ENCODE results near the gene CDKAL1. TPM values are rescaled to one million over a fixed set of nuclear protein-coding genes. Genes with fewer than 3 reads are reported as not detected.

CDKAL1 gene
- total RNA-seq, 1 donor from 2014 or later = 14.8 TPM

DNA sequence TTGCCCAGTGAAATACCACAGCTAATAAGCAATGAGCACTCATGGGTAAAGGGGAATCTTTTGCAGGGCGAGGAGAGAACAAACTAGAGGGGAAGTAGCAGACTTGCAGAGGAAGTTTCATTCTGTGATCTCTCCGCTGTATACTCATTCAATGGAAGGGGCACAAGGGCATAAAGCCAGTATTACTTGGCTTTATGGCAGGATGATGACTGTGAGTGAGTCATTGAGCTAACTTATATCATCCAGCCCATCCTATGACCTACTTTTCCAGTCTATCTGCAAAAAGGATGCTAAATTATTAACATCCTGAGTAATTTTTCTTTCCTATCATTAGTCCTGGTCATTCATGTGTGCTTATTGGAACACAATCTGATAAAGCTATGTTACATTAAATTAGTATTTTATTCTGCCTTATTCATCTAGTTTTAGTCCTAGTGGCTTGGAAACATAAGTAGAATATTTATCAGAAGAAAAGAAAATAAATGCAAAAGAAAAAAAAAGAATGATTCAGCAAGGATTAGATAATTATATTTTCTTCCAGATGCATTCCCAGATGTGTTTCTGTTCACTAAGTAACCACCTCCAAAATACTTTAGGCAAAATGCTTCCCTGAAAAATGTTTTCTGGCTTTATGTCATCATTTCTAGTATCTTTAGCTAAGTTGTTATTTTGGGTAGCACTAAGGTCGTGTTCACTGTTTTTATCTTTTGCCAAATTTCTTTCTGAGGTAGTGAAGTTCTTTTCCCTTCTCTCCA is 471.7 kb downstream of the CDKAL1 start:
- TF ChIP-seq, protein P1, sequence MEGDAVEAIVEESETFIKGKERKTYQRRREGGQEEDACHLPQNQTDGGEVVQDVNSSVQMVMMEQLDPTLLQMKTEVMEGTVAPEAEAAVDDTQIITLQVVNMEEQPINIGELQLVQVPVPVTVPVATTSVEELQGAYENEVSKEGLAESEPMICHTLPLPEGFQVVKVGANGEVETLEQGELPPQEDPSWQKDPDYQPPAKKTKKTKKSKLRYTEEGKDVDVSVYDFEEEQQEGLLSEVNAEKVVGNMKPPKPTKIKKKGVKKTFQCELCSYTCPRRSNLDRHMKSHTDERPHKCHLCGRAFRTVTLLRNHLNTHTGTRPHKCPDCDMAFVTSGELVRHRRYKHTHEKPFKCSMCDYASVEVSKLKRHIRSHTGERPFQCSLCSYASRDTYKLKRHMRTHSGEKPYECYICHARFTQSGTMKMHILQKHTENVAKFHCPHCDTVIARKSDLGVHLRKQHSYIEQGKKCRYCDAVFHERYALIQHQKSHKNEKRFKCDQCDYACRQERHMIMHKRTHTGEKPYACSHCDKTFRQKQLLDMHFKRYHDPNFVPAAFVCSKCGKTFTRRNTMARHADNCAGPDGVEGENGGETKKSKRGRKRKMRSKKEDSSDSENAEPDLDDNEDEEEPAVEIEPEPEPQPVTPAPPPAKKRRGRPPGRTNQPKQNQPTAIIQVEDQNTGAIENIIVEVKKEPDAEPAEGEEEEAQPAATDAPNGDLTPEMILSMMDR (IDR thresholded peaks at IDR 0.05) = no peak
- no peaks in the 10 kb centered on the region for H3K27me3 Mint-ChIP-seq (ENCODE audit: unreplicated experiment)
- H3K36me3 Mint-ChIP-seq (ENCODE audit: unreplicated experiment) = peaks cover 10% of the 10 kb centered on the region
- H3K4me3 Mint-ChIP-seq (ENCODE audit: unreplicated experiment) = no peak overlapping the region
- peak overlapping the region; percentile 63 for H3K27ac Mint-ChIP-seq (ENCODE audit: unreplicated experiment)
- H3K9me3 Mint-ChIP-seq (ENCODE audit: unreplicated experiment) = no peaks in the 10 kb centered on the region
- no peak for DNase-seq (ENCODE audit: extremely low spot score, unreplicated experiment)
- H3K4me1 Mint-ChIP-seq (ENCODE audit: unreplicated experiment) = peaks cover 39% of the 10 kb centered on the region

GRCh38 chr6:21019614-21020013 is 485.4 kb downstream of the CDKAL1 start:
- TF ChIP-seq, protein P1 (IDR thresholded peaks at IDR 0.05) = peak; percentile 46
- no peaks in the 10 kb centered on the region for H3K27me3 Mint-ChIP-seq (ENCODE audit: unreplicated experiment)
- no peak for DNase-seq (ENCODE audit: extremely low spot score, unreplicated experiment)

GRCh38 chr6:21022343-21023107 is 488.3 kb downstream of the CDKAL1 start:
- no peak overlapping the region for H3K27ac Mint-ChIP-seq (ENCODE audit: unreplicated experiment)
- H3K9me3 Mint-ChIP-seq (ENCODE audit: unreplicated experiment) = peaks cover 4% of the 10 kb centered on the region
- H3K36me3 Mint-ChIP-seq (ENCODE audit: unreplicated experiment) = peaks cover 2% of the 10 kb centered on the region
- TF ChIP-seq, protein P1 (IDR thresholded peaks at IDR 0.05) = no peak
- no peak overlapping the region for H3K4me3 Mint-ChIP-seq (ENCODE audit: unreplicated experiment)
- no peaks in the 10 kb centered on the region for H3K27me3 Mint-ChIP-seq (ENCODE audit: unreplicated experiment)
- H3K4me1 Mint-ChIP-seq (ENCODE audit: unreplicated experiment) = peaks cover 13% of the 10 kb centered on the region
- no peak for DNase-seq (ENCODE audit: extremely low spot score, unreplicated experiment)

More at GRCh38 chr6:21019614-21020013, 485.4 kb downstream of the CDKAL1 start:
- Mint-ChIP-seq H3K27ac (ENCODE audit: unreplicated experiment) (no peak overlapping the region), H3K9me3 (ENCODE audit: unreplicated experiment) (peaks cover 8% of the 10 kb centered on the region), H3K4me3 (ENCODE audit: unreplicated experiment) (no peak overlapping the region), H3K36me3 (ENCODE audit: unreplicated experiment) (no peaks in the 10 kb centered on the region), H3K4me1 (ENCODE audit: unreplicated experiment) (peaks cover 5% of the 10 kb centered on the region)

- H3K9me3 Mint-ChIP-seq (ENCODE audit: unreplicated experiment) = peaks cover 4% of the 10 kb centered on the region
- TF ChIP-seq, protein P1 (IDR thresholded peaks at IDR 0.05) = no peak
- peaks cover 13% of the 10 kb centered on the region for H3K4me1 Mint-ChIP-seq (ENCODE audit: unreplicated experiment)
- no peaks in the 10 kb centered on the region for H3K27me3 Mint-ChIP-seq (ENCODE audit: unreplicated experiment)
- peaks cover 2% of the 10 kb centered on the region for H3K36me3 Mint-ChIP-seq (ENCODE audit: unreplicated experiment)
- DNase-seq (ENCODE audit: extremely low spot score, unreplicated experiment) = no peak
- no peak overlapping the region for H3K27ac Mint-ChIP-seq (ENCODE audit: unreplicated experiment)
- no peak overlapping the region for H3K4me3 Mint-ChIP-seq (ENCODE audit: unreplicated experiment)
Observed at GRCh38 chr6:21023210-21023609, 489.0 kb downstream of the CDKAL1 start.

- DNase-seq (ENCODE audit: extremely low spot score, unreplicated experiment) = no peak
- no peak overlapping the region for H3K27ac Mint-ChIP-seq (ENCODE audit: unreplicated experiment)
- H3K9me3 Mint-ChIP-seq (ENCODE audit: unreplicated experiment) = peaks cover 4% of the 10 kb centered on the region
- H3K27me3 Mint-ChIP-seq (ENCODE audit: unreplicated experiment) = no peaks in the 10 kb centered on the region
- H3K4me1 Mint-ChIP-seq (ENCODE audit: unreplicated experiment) = peaks cover 13% of the 10 kb centered on the region
- TF ChIP-seq, protein P1 (IDR thresholded peaks at IDR 0.05) = no peak
- H3K4me3 Mint-ChIP-seq (ENCODE audit: unreplicated experiment) = no peak overlapping the region
- peaks cover 4% of the 10 kb centered on the region for H3K36me3 Mint-ChIP-seq (ENCODE audit: unreplicated experiment)
Observed at GRCh38 chr6:21024616-21025015, 490.4 kb downstream of the CDKAL1 start.

Data from osteocyte (in vitro differentiated cells).